Liver (tissue), 3 donors: ENCODE data around the gene PRRG2.

Experiments
- FOXA2 ChIP-seq: IDR thresholded peaks from 2 replicates; pipeline ENCODE4 v1.6.1; 2016; ENCODE audit warnings: antibody characterized with exemption
- JUND ChIP-seq, 2 donors: IDR thresholded peaks; 2 replicates each; pipeline ENCODE4 v1.6.1; 2016; ENCODE audit warnings: antibody characterized with exemption in 2 of 2
- RAD21 ChIP-seq, 2 donors: IDR thresholded peaks; 2 replicates each; pipeline ENCODE4 v1.6.1; 2016; ENCODE audit warnings: antibody characterized with exemption in 2 of 2, mild to moderate bottlenecking in 2 of 2
- YY1 ChIP-seq: IDR thresholded peaks from 2 replicates; pipeline ENCODE4 v1.6.1; 2016; ENCODE audit warnings: antibody characterized with exemption, mild to moderate bottlenecking
- TF ChIP-seq, protein P1 (sequence below): fragments of 150-350 bp; IDR thresholded peaks from 2 replicates; pipeline ENCODE4 v1.5.1; 2017; ENCODE audit warnings: improper control_type of control experiment, low read depth, low read length; ENCODE audit not compliant: missing input control
- donor health status: healthy.
- donor health status: healthy.

DNA sequence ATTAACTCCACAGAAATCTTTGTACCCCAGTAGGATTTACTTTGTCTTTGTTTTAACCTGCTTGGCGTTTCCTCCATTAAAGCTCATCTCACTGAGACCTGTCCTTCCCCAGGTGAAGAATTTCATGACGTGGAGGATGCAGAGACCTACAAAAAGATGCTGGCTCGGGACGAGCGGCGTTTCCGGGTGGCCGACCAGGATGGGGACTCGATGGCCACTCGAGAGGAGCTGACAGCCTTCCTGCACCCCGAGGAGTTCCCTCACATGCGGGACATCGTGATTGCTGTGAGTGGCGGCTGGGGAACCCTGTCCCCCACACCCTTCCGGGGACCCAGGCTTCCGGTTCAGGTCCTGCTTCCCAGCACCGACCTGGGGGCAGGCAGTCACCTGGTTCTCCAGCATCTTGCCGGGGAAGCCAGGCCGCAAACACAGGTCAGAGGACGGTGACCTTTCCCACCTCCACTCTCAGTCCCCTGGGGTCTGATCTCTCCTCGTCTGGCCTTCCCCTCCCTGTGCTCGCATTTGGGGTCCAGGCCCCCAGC is 44.1 kb upstream of the PRRG2 start:
- TF ChIP-seq RAD21 (IDR thresholded peaks at IDR 0.05) (no peak), JUND (IDR thresholded peaks at IDR 0.05) (no peak), YY1 (no peak), FOXA2 (no peak)
- TF ChIP-seq, protein P1, sequence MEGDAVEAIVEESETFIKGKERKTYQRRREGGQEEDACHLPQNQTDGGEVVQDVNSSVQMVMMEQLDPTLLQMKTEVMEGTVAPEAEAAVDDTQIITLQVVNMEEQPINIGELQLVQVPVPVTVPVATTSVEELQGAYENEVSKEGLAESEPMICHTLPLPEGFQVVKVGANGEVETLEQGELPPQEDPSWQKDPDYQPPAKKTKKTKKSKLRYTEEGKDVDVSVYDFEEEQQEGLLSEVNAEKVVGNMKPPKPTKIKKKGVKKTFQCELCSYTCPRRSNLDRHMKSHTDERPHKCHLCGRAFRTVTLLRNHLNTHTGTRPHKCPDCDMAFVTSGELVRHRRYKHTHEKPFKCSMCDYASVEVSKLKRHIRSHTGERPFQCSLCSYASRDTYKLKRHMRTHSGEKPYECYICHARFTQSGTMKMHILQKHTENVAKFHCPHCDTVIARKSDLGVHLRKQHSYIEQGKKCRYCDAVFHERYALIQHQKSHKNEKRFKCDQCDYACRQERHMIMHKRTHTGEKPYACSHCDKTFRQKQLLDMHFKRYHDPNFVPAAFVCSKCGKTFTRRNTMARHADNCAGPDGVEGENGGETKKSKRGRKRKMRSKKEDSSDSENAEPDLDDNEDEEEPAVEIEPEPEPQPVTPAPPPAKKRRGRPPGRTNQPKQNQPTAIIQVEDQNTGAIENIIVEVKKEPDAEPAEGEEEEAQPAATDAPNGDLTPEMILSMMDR: no peak
